IPS DF 4.7 (cell line): ENCODE results near the gene IL1RAPL1.

ENCODE experiments used
- DNase-seq: peaks from one replicate; pipeline ENCODE4 v3.0.0-alpha.2; 2013; ENCODE audit warnings: low spot score; ENCODE audit errors: extremely low read depth

The IL1RAPL1 gene

DNA sequence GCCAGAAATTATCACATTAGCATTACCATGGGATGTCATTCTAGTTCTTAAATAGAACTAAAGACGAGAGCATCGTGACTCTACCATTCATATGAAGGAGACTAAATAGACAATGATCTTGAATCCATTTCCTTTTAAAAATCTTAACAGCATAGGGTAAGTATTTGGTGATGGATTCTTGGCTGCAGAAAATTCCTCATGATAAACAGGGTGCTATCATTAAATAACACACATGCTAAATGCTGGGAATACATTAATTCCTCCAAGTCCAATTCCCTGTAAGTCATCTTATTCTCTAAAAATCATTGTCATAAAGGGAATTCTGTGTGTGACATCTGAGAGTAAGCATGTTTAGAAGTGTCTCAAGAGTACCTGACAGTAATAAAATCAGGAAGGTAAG, 1157.7 kb downstream of the IL1RAPL1 start:
- no peak for DNase-seq

DNA sequence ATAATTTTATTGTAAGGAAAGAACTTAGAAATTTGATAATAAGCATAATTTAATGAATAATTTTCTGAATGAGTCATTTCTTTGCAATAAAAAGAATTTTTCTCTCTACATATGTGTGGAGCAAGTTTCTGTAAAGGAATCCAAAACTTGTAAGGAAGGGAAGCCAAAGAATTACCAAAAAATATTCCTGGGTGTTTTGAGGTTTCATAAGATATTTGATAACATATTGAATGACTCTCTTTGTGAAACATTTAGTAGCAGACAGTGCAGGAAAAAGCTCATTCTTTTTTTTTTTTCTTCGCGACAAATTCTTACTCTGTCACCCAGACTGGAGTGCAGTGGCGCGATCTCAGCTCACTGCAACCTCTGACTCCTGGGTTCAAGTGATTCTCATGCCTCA, 1159.1 kb downstream of the IL1RAPL1 start:
- DNase-seq = no peak

DNA sequence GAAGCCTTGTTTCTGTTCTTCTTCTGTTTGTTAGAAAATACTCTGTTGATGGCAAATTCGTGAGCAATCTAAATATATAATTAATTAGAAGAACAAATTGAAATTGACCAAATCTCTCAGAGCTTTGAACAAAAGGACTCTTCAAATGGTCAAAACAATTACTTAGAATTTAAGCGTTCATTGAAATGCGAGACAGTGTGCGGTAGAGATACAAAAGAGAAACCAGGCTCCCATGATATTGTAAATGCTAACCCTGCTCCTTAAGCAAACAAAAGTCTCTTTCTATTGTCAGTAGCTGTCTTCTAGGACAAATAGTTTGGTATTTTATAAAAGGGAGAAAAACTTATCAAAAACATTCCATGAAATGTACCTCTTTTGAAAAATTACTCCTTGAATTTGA, 1174.8 kb downstream of the IL1RAPL1 start:
- DNase-seq = no peak

DNA sequence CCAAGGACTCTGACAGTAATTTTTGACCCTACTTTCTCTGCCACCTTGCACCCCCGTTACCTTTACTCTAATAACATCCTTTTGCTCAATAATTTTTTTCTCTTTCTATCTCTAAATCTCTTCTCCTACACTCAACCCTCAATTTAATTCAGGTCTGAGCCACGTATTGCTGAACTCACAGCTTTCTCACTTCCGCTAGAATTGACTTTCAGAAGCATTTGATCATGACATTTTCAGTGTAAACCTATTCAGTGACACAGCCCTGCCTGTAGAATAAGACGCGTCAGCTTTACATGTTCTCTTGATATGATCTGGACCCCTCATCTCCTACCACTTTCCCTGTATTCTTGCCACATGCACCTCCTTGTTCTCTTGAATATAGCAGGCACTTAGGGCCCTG, 1188.6 kb downstream of the IL1RAPL1 start:
- DNase-seq = no peak

DNA sequence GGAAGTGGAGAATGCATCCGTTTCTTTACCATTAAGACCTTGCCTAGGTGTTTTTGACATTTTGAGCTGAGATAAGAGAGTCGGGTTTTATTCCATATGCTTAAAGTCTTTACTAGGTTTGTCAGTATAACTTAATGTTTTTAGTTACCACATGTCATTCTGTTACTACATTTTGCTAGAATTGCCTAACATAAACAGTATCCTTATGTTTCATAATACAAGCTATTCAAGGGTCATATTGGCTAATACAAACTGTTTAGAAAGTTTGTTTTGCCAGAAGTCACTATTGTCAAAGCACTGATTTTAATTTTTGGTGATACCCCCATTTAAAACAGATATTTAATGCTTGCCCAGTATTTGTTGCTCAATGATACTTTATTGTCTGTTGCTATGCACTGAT, 1200.4 kb downstream of the IL1RAPL1 start:
- no peak for DNase-seq

DNA sequence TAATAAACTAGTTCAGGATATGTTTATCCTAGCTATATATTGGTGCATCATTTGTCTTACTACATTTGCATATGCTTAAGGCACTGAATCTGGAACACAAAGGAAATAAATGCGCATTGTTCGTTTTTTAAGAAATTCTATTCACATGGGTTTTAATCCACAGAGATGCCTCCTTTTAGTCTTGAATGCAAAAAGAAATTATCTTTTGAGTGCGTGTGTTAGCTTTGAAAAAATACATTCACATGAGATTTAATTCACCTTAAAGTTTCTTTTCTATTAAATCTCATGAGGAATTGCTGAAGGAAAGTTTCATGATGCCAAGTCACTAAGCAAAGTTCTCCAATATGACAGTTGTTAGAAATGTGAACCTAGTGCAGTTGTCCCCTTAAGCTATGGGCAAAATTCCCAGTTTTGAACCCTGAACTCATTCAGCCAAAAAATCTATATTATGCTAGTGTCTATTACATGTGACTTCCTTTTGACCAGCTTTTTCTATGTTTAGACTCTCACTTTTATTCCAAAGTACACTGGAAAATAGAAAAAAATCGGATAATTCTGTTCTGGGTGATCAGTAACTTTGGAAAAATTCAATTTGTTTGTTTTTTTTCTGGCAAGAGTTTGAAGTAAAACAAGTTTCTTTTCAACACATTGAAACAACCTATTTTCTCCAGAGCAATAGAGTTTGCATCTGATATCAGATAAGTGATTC, 1201.9 kb downstream of the IL1RAPL1 start:
- DNase-seq = no peak

DNA sequence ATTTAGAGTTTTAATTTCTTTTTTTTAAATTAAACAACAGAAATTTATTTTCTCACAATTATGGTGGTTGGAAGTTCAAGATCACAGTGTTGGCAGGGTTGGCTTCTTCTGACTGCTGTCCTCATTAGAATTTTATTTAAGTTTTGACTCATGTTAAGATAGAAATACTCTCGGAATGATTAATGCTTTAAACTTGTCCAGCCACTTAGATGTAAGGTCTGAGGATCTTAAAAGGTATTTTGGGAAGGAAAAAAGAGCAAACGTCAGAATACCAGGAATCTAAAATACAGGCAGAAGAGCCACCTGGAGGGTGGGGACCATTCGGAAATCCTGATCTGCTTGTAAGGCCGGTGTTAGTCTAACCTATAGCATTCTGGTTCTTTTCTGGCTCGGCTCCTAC, 1205.1 kb downstream of the IL1RAPL1 start:
- DNase-seq = no peak

DNA sequence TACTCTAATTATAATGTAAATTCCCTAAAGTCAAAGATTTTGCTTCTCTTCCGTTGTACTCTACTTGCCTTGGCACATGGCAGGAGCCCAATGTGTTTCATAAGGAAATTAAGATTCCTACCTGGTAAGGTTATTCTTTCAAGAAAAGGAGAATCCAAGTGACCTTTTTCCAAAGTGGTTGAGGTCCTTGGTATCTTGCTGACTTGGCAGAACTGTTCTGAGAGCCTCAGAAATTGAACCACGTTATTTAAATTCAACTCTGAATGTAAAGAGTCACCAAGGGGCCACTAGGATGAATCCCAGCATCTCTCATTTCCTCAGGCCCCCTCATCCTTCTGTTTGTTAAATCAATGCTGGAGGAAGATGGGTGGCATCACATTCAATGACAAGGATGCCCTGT, 1209.9 kb downstream of the IL1RAPL1 start:
- DNase-seq = no peak

DNA sequence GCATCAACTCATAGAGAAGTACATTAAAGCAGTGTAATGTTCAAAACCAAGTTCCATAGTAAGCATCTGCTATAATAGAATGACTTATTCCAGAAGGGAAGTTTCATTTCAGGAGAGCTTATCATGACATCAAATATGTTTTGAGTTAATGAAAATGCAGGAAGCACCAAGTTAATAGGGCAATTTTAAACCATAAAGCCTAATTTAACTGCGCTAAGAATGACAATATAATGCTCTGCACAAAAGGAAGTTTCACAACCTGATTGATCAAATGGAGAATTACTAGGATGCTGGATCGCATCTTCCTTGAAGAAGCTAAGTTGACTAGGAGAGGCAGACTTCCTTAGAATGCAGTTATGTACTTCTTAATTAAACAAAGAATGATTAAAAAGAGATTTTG, 1211.2 kb downstream of the IL1RAPL1 start:
- no peak for DNase-seq

DNA sequence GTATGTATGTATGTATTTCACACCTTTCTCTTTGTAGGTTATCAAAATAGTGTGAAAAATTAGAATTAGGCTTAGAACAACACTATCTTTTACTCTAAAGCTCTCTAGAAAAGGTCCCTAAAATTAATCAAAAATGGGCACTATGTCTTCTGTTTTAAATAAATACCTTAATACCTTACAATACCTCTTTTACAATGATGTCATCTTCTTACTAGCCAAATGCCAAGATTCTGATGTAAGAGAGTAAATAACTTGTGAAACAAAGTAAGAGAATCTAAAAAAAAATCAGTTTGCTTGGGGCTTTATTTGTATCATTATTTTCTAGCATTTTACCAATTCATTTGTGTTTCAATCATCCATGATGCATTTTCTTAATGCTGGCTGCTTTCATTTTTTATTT, 1225.9 kb downstream of the IL1RAPL1 start:
- DNase-seq = no peak

DNA sequence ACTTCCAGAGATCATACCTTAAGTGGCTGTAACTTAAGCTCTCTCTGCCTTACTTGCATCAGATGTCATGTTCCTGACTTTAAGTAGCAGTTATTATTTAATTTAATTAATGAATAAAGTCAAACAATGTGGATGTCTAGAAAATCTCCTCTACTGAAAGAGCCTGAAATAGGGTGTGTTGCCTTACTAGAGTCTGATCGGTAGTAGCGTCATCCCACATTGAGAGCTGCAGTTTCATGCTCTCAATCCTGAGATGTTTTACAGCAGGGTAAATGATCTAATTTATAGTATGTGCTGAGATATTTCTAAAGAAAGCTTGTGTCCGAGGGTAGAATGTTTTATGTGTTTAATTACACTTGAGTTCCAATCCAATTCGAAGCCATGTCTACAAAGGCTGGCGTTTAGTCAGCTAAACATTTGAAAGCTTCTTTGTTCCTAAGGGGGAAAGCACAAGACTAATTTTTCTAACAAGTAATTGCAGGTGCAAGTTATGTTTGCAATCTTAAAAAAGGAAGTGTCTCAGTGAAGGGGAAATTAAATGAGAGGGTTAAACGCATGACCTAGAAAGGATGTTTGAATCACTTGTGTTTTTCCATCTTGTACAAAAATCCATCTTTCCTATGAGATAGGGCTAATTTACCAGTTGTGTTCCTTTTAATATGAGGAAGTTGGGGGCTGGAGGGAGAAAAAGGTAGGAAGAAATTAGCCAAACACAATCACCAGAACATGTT, 1237.1 kb downstream of the IL1RAPL1 start:
- no peak for DNase-seq

DNA sequence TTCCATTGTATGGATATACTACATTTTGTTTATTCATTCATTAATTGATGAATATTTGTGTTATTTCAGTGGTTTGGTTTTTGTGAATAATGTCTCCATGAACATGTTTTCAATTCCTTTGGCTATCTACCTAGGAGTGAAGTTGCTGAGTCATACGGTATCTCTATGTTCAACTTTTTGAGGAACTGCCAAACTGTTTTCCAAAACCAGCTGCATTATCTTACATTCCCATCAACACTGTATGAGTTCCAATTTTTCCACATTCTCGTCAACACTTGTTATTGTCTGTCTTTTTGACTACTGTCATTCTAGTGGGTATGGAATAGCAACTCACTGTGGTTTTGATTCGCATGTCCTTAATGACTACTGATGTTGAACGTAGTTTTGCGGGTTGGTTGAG, 1239.5 kb downstream of the IL1RAPL1 start:
- no peak for DNase-seq

DNA sequence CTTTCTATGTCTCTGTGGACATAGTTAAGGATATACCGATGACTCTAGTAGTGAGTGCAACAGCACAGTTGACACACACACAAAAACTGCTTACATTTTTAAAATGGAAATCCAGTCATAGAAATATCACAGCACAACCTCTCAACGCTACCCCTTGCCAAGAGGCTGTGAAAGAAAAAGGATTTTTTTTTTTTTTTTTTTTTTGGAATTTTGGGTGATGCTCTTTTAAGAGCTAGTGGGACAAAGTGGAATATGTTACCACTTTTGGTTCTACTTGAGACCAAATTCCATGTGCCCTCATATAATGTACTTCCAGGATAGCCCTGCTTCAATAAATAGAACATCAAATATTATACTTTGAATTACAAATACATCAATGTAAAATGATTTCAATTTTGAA, 1247.1 kb downstream of the IL1RAPL1 start:
- DNase-seq = no peak

DNA sequence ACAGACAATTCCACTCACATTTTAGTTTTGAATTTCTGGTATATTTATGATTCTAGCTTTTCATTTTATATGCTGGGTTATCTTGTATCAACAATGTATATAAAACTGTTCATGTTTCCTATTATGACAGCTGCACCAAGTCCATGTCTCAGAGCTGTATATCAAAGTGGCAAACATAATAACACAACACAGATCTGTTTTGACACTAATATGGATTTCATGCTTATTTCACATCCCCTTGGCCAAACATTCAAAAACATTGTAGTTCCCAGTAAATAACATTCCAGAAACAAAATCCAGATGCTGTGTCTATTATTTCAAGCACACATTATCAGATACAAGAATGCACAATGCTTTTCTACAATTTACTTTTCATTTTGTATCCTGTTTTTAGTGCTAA, 1247.5 kb downstream of the IL1RAPL1 start:
- no peak for DNase-seq

DNA sequence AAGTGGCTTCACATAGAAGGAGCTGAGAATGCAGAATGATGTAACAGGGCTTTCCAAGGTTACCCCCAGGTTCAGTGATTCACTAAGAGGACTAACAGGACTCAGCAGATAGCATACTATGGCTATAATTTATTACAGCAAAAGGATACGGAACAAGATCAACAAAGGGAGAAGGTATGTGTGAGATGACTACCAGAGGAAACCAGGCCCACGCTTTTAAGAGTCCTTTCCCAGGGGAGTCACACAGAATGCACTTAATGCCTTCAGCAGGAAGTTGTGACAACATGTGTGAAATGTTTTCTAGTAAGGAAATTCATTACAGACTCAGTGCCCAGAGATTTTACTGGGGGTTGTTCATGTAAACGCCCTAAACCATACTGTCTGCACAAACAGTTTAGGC, 1254.5 kb downstream of the IL1RAPL1 start:
- no peak for DNase-seq

DNA sequence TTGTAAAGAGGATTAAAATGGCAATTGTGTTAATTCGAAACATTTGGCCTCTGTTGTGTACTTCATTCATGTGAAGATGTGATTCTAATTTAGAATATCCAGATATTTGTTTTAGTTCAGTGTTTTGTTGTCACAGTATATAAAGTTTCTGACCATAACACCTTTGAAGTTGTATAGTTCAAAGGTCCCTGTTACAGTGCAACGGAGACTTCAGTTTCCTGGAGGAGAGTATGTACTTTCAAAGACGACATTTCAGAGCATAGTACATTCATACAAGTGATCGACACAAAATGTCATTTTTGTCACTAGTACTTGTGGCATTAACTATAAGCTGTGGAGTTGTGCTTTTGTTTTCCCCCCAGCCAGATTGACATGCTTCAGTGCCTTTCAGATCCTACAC, 1255.3 kb downstream of the IL1RAPL1 start:
- DNase-seq = no peak

DNA sequence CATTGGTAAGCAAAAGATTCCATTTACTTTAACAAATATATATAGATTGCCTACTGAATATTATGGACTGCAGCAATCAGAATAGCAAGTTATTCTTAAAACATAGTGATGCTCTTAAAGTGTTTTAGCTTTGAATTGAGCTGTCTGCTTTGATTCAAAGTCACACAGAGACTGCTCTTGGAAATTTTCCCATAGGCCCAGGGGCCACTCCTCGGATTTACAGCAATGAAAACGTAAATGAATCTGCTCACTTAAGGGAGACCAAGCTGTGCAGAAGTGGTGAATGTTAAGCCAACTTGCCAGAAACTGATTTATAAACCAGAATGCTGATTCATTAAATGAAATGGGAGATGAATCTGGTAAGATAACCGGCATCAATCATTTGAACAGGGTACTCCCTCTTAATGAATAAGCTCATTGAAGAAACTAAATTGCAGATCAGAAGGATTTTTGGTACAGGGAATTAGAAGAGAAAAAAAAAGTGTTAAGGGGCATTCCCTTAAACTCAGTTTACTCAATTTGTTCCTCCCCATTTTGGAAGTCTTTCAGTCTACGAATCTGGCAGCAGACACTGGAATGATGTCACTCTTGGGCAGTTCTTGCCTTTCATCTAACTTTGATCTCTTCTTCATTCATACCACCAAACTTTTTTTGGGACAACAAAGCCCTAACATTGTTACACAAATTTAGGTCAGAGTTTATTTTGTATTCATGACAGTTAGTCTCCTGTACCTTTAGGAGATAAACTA, 1264.8 kb downstream of the IL1RAPL1 start:
- DNase-seq = no peak

DNA sequence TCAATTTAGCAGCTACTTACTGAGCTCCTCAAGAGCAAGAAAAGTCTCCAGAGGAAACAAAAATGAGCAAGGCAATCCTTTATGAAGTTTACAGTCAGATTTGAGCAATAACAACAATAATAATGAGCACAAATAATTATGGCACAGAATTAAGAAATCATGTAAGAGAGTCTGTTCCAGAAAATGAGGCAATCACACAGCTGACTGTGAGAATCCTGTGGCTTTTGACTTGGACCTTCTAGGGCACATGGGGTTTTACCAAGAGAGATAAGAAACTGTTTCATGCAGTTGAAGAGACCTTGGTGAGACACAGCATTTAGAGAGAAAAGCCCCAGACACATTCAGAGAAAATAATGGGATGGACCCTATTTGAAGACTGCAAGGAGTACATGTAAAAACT, 1265.5 kb downstream of the IL1RAPL1 start:
- no peak for DNase-seq

DNA sequence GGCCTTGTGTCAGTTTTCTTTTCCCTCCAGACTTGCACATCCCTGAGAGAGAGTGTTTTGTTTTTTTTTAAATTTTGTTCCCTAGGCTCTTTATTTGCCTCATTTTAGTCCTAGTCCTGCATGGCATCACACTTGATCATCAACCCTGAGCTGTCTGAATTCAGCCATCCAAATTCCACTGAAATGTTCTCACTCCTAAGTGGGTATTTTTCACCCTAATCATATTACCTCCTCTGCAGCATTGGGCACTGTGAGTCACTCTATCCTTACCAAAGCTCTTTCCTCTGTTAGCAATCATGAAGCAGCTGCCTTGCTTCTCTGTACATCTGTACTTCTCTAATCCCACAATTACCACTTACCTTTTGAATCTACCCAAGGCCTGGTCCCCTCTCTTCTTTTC, 1271.5 kb downstream of the IL1RAPL1 start:
- no peak for DNase-seq

DNA sequence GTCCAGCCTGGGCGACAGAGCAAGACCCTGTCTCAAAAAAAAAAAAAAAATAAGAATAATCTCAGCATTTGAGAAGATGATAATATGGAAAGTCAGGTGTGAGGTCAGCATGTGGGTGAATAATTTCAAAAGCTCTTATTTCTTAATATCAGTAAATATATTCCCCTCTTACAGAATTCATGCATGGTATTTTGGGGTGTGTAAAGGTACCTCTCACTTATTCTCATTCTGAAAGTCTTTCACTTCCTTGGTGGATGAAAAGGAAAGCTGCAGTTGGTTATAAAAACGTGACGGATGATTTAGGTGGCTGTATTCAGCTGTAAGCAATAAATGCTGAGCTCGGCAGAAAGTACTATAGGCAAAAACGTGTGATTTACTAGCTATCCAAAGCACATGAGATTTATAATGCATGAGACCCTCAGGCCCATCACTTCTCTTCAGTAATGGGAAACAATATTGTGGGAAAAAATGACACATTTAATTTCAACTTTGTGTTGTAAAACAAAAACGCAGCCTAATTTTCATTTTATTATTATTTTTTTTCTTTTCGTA, 1275.0 kb downstream of the IL1RAPL1 start:
- no peak for DNase-seq

DNA sequence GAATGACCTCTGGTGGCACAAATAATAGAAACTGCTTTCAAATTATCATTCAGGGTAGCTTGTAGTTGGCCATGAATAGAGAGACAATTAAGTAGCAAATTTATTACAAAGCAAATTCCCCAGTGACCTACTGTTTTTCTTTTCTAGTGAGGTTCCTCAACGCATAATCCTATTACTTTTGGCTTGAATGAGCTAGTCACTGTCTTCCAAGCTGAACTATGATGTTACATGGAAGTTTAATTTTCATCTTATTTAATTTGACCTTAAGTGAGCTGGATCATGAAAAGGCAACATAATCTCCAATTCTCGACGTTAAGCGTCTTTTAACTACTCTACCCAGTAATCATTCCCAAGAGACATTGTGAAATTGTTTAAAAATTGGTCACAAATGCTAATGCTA, 1280.7 kb downstream of the IL1RAPL1 start:
- no peak for DNase-seq

DNA sequence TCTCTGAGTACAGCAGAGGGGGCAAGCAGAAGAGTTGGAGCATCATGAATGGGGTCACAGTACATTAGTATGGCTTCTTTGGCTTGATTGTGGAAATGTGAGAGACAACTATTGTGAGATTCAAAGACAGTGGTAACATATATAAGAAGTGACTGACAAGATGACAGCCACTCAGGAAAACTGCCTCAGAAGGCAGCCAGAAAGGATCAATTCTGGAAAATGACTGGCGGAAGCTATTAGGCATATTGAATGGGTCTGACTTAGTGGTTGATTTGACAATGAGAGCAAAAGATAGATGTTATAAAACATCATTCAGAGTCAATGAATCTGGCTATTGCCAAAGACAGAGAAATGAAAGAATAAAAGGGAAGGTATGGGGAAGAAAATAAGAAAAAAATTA, 1282.6 kb downstream of the IL1RAPL1 start:
- DNase-seq = no peak
